ENCODE data around the gene ARID5A. TPM values are rescaled to one million over a fixed set of nuclear protein-coding genes. Genes with fewer than 3 reads are reported as not detected.

The ARID5A gene
- total and polyA plus RNA-seq, 2 of the 13 experiments (the other 11 are each of a cell fraction or from before 2014, with no cell fraction given): 6.0 to 9.5 TPM

GRCh38 chr2:96509114-96509846, 27.3 kb upstream of the ARID5A start (continued):
- TF ChIP-seq THYN1 (CRISPR knock-in tag; IDR thresholded peaks at IDR 0.05; ENCODE audit: borderline replicate concordance, low read depth) (no peak), MYPOP (CRISPR knock-in tag; IDR thresholded peaks at IDR 0.05) (peak; percentile 62; the same call in 1 of the 2 replicates), ZNF660 (CRISPR knock-in tag; IDR thresholded peaks at IDR 0.05; ENCODE audit: borderline replicate concordance, low read depth) (no peak), ZNF121 (CRISPR knock-in tag; IDR thresholded peaks at IDR 0.05) (no peak), ZNF713 (CRISPR knock-in tag; IDR thresholded peaks at IDR 0.05) (peak; percentile 90; the same call in 1 of the 2 replicates), AGO1 (IDR thresholded peaks at IDR 0.05; ENCODE audit: low read depth, low read length, poor library complexity, severe bottlenecking) (peak; percentile 51), NAIF1 (CRISPR knock-in tag; IDR thresholded peaks at IDR 0.05; ENCODE audit: borderline replicate concordance) (no peak), ATF6 (CRISPR knock-in tag; conservative IDR thresholded peaks at IDR 0.05) (no peak), MED1 (CRISPR knock-in tag; IDR thresholded peaks at IDR 0.05) (peak; percentile 49), NBN (conservative IDR thresholded peaks at IDR 0.05) (no peak), ZNF891 (CRISPR knock-in tag; IDR thresholded peaks at IDR 0.05) (0 out of 2 replicates have a peak, but pooled peaks have one; percentile 49), EHMT2 (IDR thresholded peaks at IDR 0.05; ENCODE audit: borderline replicate concordance, low read depth, low read length) (no peak), SALL1 (CRISPR knock-in tag; IDR thresholded peaks at IDR 0.05) (peak; percentile 78), NCOA1 (CRISPR knock-in tag; IDR thresholded peaks at IDR 0.05) (no peak), ZNF563 (CRISPR knock-in tag; IDR thresholded peaks at IDR 0.05) (0 out of 2 replicates have a peak, but pooled peaks have one; percentile 50), ZNF510 (CRISPR knock-in tag; IDR thresholded peaks at IDR 0.05; ENCODE audit: low read depth) (no peak), AKAP8 (CRISPR knock-in tag; IDR thresholded peaks at IDR 0.05) (no peak), RXRB (CRISPR knock-in tag; IDR thresholded peaks at IDR 0.05; ENCODE audit: borderline replicate concordance) (peak; percentile 51; the same call in 1 of the 2 replicates), ZFP36L1 (CRISPR knock-in tag; IDR thresholded peaks at IDR 0.05) (no peak), MXD3 (CRISPR knock-in tag; IDR thresholded peaks at IDR 0.05) (0 out of 2 replicates have a peak, but pooled peaks have one; percentile 49), ZNF556 (CRISPR knock-in tag; IDR thresholded peaks at IDR 0.05; ENCODE audit: borderline replicate concordance) (peak; percentile 68), TCF7 (IDR thresholded peaks at IDR 0.05; ENCODE audit: low read depth) (no peak), CBFB (CRISPR knock-in tag; IDR thresholded peaks at IDR 0.05) (peak; percentile 94), MLX (CRISPR knock-in tag; IDR thresholded peaks at IDR 0.05) (0 out of 2 replicates have a peak, but pooled peaks have one; percentile 13)
